Right forelimb (tissue), 1 donor: Measurements from ENCODE around the gene POFUT2.

ENCODE experiments used
- DNase-seq: peaks from one replicate; pipeline ENCODE4 v3.0.0-alpha.2; 2018

POFUT2 gene

GRCh38 chr21:45287438-45288391, at the start of gene POFUT2:
POFUT2 (minus strand) TSS chr21:45287895; CDS start chr21:45287871, 24 bp downstream.
- DNase-seq: peak; percentile 100

GRCh38 chr21:45336870-45337269, 49.2 kb upstream of the POFUT2 start:
- DNase-seq: peak; percentile 44

- no peak for DNase-seq
Measured at GRCh38 chr21:45336535-45336810, 48.8 kb upstream of the POFUT2 start.

- DNase-seq: no peak
Measured at GRCh38 chr21:45335761-45336534, 48.3 kb upstream of the POFUT2 start.

- DNase-seq: no peak
Measured at GRCh38 chr21:45335151-45335760, 47.6 kb upstream of the POFUT2 start.

- peak; percentile 17 for DNase-seq
Measured at GRCh38 chr21:45334591-45335081, 46.9 kb upstream of the POFUT2 start.

- peak; percentile 34 for DNase-seq
Measured at GRCh38 chr21:45334134-45334533, 46.4 kb upstream of the POFUT2 start.

GRCh38 chr21:45333583-45334121, 46.0 kb upstream of the POFUT2 start:
- DNase-seq: no peak

- peak; percentile 37 for DNase-seq
Measured at GRCh38 chr21:45332981-45333582, 45.4 kb upstream of the POFUT2 start.

GRCh38 chr21:45332415-45332814, 44.7 kb upstream of the POFUT2 start:
- DNase-seq: no peak

- peak; percentile 42 for DNase-seq
Measured at GRCh38 chr21:45331531-45332147, 43.9 kb upstream of the POFUT2 start.

- peak; percentile 33 for DNase-seq
Measured at GRCh38 chr21:45330851-45331261, 43.2 kb upstream of the POFUT2 start.

- peak; percentile 50 for DNase-seq
Measured at GRCh38 chr21:45330075-45330781, 42.5 kb upstream of the POFUT2 start.

- peak; percentile 47 for DNase-seq
Measured at GRCh38 chr21:45329261-45330074, 41.8 kb upstream of the POFUT2 start.

- DNase-seq: peak; percentile 43
Measured at GRCh38 chr21:45328198-45329091, 40.8 kb upstream of the POFUT2 start.

- peak; percentile 45 for DNase-seq
Measured at GRCh38 chr21:45327441-45328197, 39.9 kb upstream of the POFUT2 start.

- DNase-seq: peak; percentile 42
Measured at GRCh38 chr21:45326891-45327440, 39.3 kb upstream of the POFUT2 start.

GRCh38 chr21:45326169-45326851, 38.6 kb upstream of the POFUT2 start:
- DNase-seq: peak; percentile 53
